A549 (cell line): Measurements from ENCODE around the gene CATSPERZ. TPM values are rescaled to one million over a fixed set of nuclear protein-coding genes. Genes with fewer than 3 reads are reported as not detected.

Experiments used
- ATAC-seq, 2 experiments: fragments of 200-7000 bp in 1 of 2; fragments of >200 bp in 1 of 2; cut with Nextera tagmentation in 1 of 2; cut with Tn5 transposase in 1 of 2; 3 replicates each; pipeline versions ENCODE4 v1.8.0 to v1.9.1; 2018 to 2020; ENCODE audit warnings: mild to moderate bottlenecking in 1 of 2, moderate library complexity in 1 of 2
- CTCF ChIA-PET: fragments of 300-600 bp; sonication (Branson Sonifier 250); formaldehyde crosslinking; extraction: SDS; loops from one replicate; lab custom pipeline; 2021; ENCODE audit warnings: antibody characterized with exemption, inconsistent platforms; lab: Yijun Ruan, JAX
- POLR2A ChIA-PET: fragments of 350-600 bp; formaldehyde crosslinking; extraction: SDS; loops from one replicate; lab custom pipeline; 2021; ENCODE audit warnings: antibody characterized with exemption, inconsistent platforms; lab: Yijun Ruan, JAX
- DNase-seq, 2 experiments: peaks; one replicate each; pipeline versions ENCODE4 v3.0.0 to v3.0.0-alpha.2; 2011 to 2016; ENCODE audit warnings: low read depth in 1 of 2, low spot score in 1 of 2
- FAIRE-seq: peaks from 2 replicates; lab custom pipeline; 2011; peaks lifted over from hg19 to GRCh38; lab: Jason Lieb, UNC
- H3K27ac ChIP-seq, 2 experiments: fragments of >200 bp; sonication (Bioruptor Twin); formaldehyde crosslinking; 3 replicates each; pipeline ENCODE4 v1.5.1; 2016 to 2017
- H3K4me1 ChIP-seq: fragments of >200 bp; sonication (Bioruptor Twin); formaldehyde crosslinking; 3 replicates; pipeline ENCODE4 v1.6.1; 2016
- H3K4me2 ChIP-seq: fragments of >200 bp; sonication (Bioruptor Twin); formaldehyde crosslinking; 3 replicates; pipeline ENCODE4 v1.6.1; 2016
- H3K4me3 ChIP-seq: fragments of >200 bp; sonication (Bioruptor Twin); formaldehyde crosslinking; 3 replicates; pipeline ENCODE4 v1.5.1; 2016
- H3K9me3 ChIP-seq: fragments of >200 bp; sonication (Bioruptor Twin); formaldehyde crosslinking; 3 replicates; pipeline ENCODE4 v1.6.1; 2016
- ATOH8 ChIP-seq: fragments of 250-450 bp; sonication (Bioruptor Pico); IDR thresholded peaks from 2 replicates; pipeline ENCODE4 v1.5.0; 2020; ENCODE audit warnings: low read depth, mild to moderate bottlenecking, moderate library complexity
- BCL3 ChIP-seq: fragments of >200 bp; sonication (Bioruptor Twin); formaldehyde crosslinking; IDR thresholded peaks from 3 replicates; pipeline ENCODE4 v1.6.1; 2016
- CEBPB ChIP-seq, 2 experiments: fragments of >200 bp in 1 of 2; sonication (Bioruptor Twin) in 1 of 2; formaldehyde crosslinking in 1 of 2; IDR thresholded peaks; 2 replicates each; pipeline ENCODE4 v1.6.1; 2012 to 2016
- EHMT2 ChIP-seq: fragments of 200-600 bp; sonication (generic); IDR thresholded peaks from 2 replicates; pipeline ENCODE4 v1.6.1; 2016; ENCODE audit warnings: antibody characterized with exemption, low read depth, mild to moderate bottlenecking, moderate library complexity
- ESRRA ChIP-seq: fragments of 150-350 bp; IDR thresholded peaks from 2 replicates; pipeline ENCODE4 v1.6.1; 2014; ENCODE audit warnings: mild to moderate bottlenecking, low read length, borderline replicate concordance
- HEYL ChIP-seq: fragments of 250-450 bp; sonication (Bioruptor Pico); IDR thresholded peaks from 2 replicates; pipeline ENCODE4 v1.8.0; 2021; ENCODE audit warnings: mild to moderate bottlenecking, moderate library complexity
- HMGXB4 ChIP-seq: fragments of 250-450 bp; sonication (Bioruptor Pico); IDR thresholded peaks from 2 replicates; pipeline ENCODE4 v1.5.0; 2021; ENCODE audit warnings: mild to moderate bottlenecking, moderate library complexity, borderline replicate concordance
- HOXB5 ChIP-seq: fragments of 250-450 bp; sonication (Bioruptor Pico); IDR thresholded peaks from 2 replicates; pipeline ENCODE4 v1.5.0; 2020; ENCODE audit warnings: mild to moderate bottlenecking, moderate library complexity
- JUN ChIP-seq, 2 experiments: fragments of >200 bp; sonication (Bioruptor Twin); formaldehyde crosslinking; IDR thresholded peaks; 2 replicates in 1 of 2; 3 replicates in 1 of 2; pipeline ENCODE4 v1.6.1; 2016 to 2017
- MAX ChIP-seq: IDR thresholded peaks from 2 replicates; pipeline ENCODE4 v1.6.1; 2012
- MYC ChIP-seq: IDR thresholded peaks from 2 replicates; pipeline ENCODE4 v1.6.1; 2012; ENCODE audit warnings: mild to moderate bottlenecking, inconsistent platforms, low read length, improper control_type of control experiment, borderline replicate concordance
- NFE2L2 ChIP-seq: fragments of 150-350 bp; conservative IDR thresholded peaks from 2 replicates; pipeline ENCODE4 v1.6.1; 2014; ENCODE audit warnings: low read length
- NPAS2 ChIP-seq: fragments of 250-450 bp; sonication (Bioruptor Pico); IDR thresholded peaks from 2 replicates; pipeline ENCODE4 v1.8.0; 2022; ENCODE audit warnings: mild to moderate bottlenecking, moderate library complexity, borderline replicate concordance
- PHF8 ChIP-seq: fragments of 200-600 bp; sonication (generic); IDR thresholded peaks from 2 replicates; pipeline ENCODE4 v1.6.1; 2016; ENCODE audit warnings: low read depth, mild to moderate bottlenecking, antibody characterized with exemption, moderate library complexity, borderline replicate concordance
- RAD21 ChIP-seq, 2 experiments: fragments of >200 bp in 1 of 2; sonication (Bioruptor Twin) in 1 of 2; formaldehyde crosslinking in 1 of 2; IDR thresholded peaks in 1 of 2; conservative IDR thresholded peaks in 1 of 2; 2 replicates in 1 of 2; 3 replicates in 1 of 2; pipeline ENCODE4 v1.6.1; 2012 to 2018; ENCODE audit warnings: inconsistent platforms in 1 of 2
- RARB ChIP-seq: fragments of 250-450 bp; sonication (Bioruptor Pico); IDR thresholded peaks from 2 replicates; pipeline ENCODE4 v1.8.0; 2021; ENCODE audit warnings: mild to moderate bottlenecking, moderate library complexity
- TFCP2L1 ChIP-seq: fragments of 250-450 bp; sonication (Bioruptor Pico); IDR thresholded peaks from 2 replicates; pipeline ENCODE4 v1.5.0; 2021; ENCODE audit warnings: mild to moderate bottlenecking
- ZC3H11A ChIP-seq: fragments of 450-650 bp; IDR thresholded peaks from 2 replicates; pipeline ENCODE4 v1.6.1; 2014; ENCODE audit warnings: antibody characterized with exemption, mild to moderate bottlenecking
- ZNF302 ChIP-seq: fragments of 250-450 bp; sonication (Bioruptor Pico); IDR thresholded peaks from 2 replicates; pipeline ENCODE4 v1.9.0; 2021; ENCODE audit warnings: inconsistent platforms, mild to moderate bottlenecking, moderate library complexity
- ZSCAN20 ChIP-seq: fragments of 250-450 bp; sonication (Bioruptor Pico); IDR thresholded peaks from 2 replicates; pipeline ENCODE4 v1.8.0; 2022; ENCODE audit warnings: mild to moderate bottlenecking, moderate library complexity
- WGBS: methylation state at CpG from one replicate; pipeline ENCODE4 v1.1.6; 2017; ENCODE audit errors: missing lambda C conversion rate; 5-methylcytosine and 5-hydroxymethylcytosine counted together
- polyA minus RNA-seq: library from RNA; depleted of rRNA, polyadenylated mRNA; stranded (reverse); fragments of >200 nt; gene quantifications from 2 replicates; pipeline ENCODE4 v1.2.3, GENCODE V29; 2011; rRNA and poly(A)+ RNA removed
- polyA plus RNA-seq, 4 experiments: library from polyadenylated mRNA; depleted of rRNA in 3 of 4; stranded (reverse); fragments of >200 nt; fragmentation: RNase III in 1 of 4; extraction: RNeasy Plus Mini Kit Qiagen cat#74134 plus additional on column Dnase treatment in 1 of 4; gene quantifications; 2 replicates in 3 of 4; 3 replicates in 1 of 4; pipeline ENCODE4 v1.2.3, GENCODE V29; 2011 to 2017

Gene CATSPERZ
- polyA plus RNA-seq (2011; rRNA removed) (1.9 TPM in 2 replicates), polyA plus RNA-seq (2017; fragmentation: RNase III; extraction: RNeasy Plus Mini Kit Qiagen cat#74134 plus additional on column Dnase treatment) (3.4 to 4.7 TPM (median 4.1 TPM) in 3 replicates), polyA minus RNA-seq (not detected in 2 replicates)
- polyA plus RNA-seq (2012; cell fraction: cytosol; rRNA removed), result 5.9 TPM in 2 replicates
- 1.7 and 4.2 TPM in 2 replicates for polyA plus RNA-seq (2012; cell fraction: nucleus; rRNA removed)

GRCh38 chr11:64299847-64300648 is at the start of gene CATSPERZ:
Gene CATSPERZ (plus strand): TSS chr11:64300358. CDS start chr11:64300411, 53 bp downstream.
- no peak for DNase-seq
- POLR2A ChIA-PET, result interaction anchor here (0.7 to 2.1 kb wide), 8 partner anchors 15 to 55 kb away, joined by 3 to 11 read pairs (median 6); partner anchors contain the start of genes GPR137, PRDX5 and TRMT112
- WGBS, result 81% methylated on average over 36 of the region's 54 CpGs
- H3K9me3 ChIP-seq, result no peaks in the 10 kb centered on the region
- CTCF ChIA-PET, result interaction anchor here (0.5 to 20.7 kb wide), 26 partner anchors 11 to 489 kb away, joined by 3 to 996 read pairs (median 6); partner anchors contain the start of genes BAD, CCDC88B, FERMT3 and FKBP2
- TF ChIP-seq CEBPB (IDR thresholded peaks at IDR 0.05) (no peak), BCL3 (no peak), ZC3H11A (no peak)
- TF ChIP-seq, all 56 proteins: peak for 0
- peak within 1 kb of the TSS; percentile 49 for H3K4me3 ChIP-seq
- ATAC-seq, result no peak
- H3K4me1 ChIP-seq, result peaks cover 15% of the 10 kb centered on the region
- H3K4me2 ChIP-seq, result peak within 1 kb of the TSS; percentile 82
- no peak for FAIRE-seq
- peak within 1 kb of the TSS; percentile 55 to 86 for H3K27ac ChIP-seq

- no peak for DNase-seq
- Histone ChIP-seq H3K4me1 (peaks cover 28% of the 10 kb centered on the region), H3K4me3 (peak overlapping the region; percentile 84), H3K9me3 (no peaks in the 10 kb centered on the region), H3K27ac (peak overlapping the region; percentile 92 to 94), H3K4me2 (peak overlapping the region; percentile 98)
- FAIRE-seq, result no peak
- peak; percentile 1 to 8; a peak in 3 of 6 replicates for ATAC-seq
- 70% methylated on average over 2 of the region's 13 CpGs for WGBS
- TF ChIP-seq HOXB5 (CRISPR knock-in tag) (no peak), NFE2L2 (no peak), MYC (no peak), RARB (no peak), EHMT2 (no peak), JUN (IDR thresholded peaks at IDR 0.05) (no peak), HEYL (CRISPR knock-in tag) (no peak), ZNF302 (CRISPR knock-in tag) (no peak), ESRRA (no peak), RAD21 (conservative IDR thresholded peaks at IDR 0.05 in 1 of 2, IDR thresholded peaks at IDR 0.05 in 1 of 2) (no peak), ATOH8 (no peak), ZSCAN20 (CRISPR knock-in tag) (no peak), TFCP2L1 (no peak), HMGXB4 (CRISPR knock-in tag) (no peak), PHF8 (no peak), NPAS2 (CRISPR knock-in tag) (no peak), MAX (no peak), BCL3 (no peak)
- CTCF ChIA-PET, result interaction anchor here (0.8 to 12.2 kb wide), 26 partner anchors 8 to 403 kb away, joined by 3 to 220 read pairs (median 7); partner anchors contain the start of genes BAD, CATSPERZ, ESRRA and FERMT3
- POLR2A ChIA-PET, result interaction anchor here (0.8 to 1.6 kb wide), 4 partner anchors 9 to 65 kb away, joined by 3 to 5 read pairs (median 4); partner anchors contain the start of genes FKBP2 and STIP1
Measured at GRCh38 chr11:64250415-64251015, 49.6 kb upstream of the CATSPERZ start.
